Peyer's patch (tissue), 4 donors: ENCODE data around the gene CHTOP. TPM values are rescaled to one million over a fixed set of nuclear protein-coding genes. Genes with fewer than 3 reads are reported as not detected.
"Not testable (repeated sequence)": the region's sequence is repeated elsewhere in the genome, so short reads cannot be mapped to it uniquely, and the experiment has no call there.

ENCODE experiments used
- DNase-seq, 3 donors: peaks; one replicate each; pipeline ENCODE4 v3.0.0-alpha.2; 2017 to 2019
- H3K27ac ChIP-seq, 4 donors: fragments of 200-600 bp; sonication (generic); one replicate each; pipeline ENCODE4 v1.5.1; 2016 to 2019
- H3K27me3 ChIP-seq, 2 donors: fragments of 200-600 bp; sonication (generic); one replicate each; pipeline ENCODE4 v1.5.1; 2019
- H3K36me3 ChIP-seq, 3 donors: fragments of 200-600 bp; sonication (generic); one replicate each; pipeline ENCODE4 v1.5.1; 2016 to 2019
- H3K4me1 ChIP-seq, 4 donors: fragments of 200-600 bp; sonication (generic); one replicate each; pipeline ENCODE4 v1.5.1; 2016 to 2019
- H3K4me3 ChIP-seq, 4 donors: fragments of 200-600 bp; sonication (generic); 1 replicate in 3 of 4; 2 replicates in 1 of 4; pipeline ENCODE4 v1.5.1; 2016 to 2019; ENCODE audit warnings: mild to moderate bottlenecking in 1 of 4
- H3K9me3 ChIP-seq, 4 donors: fragments of 200-600 bp; sonication (generic); one replicate each; pipeline ENCODE4 v1.5.1; 2016 to 2019; ENCODE audit warnings: mild to moderate bottlenecking in 1 of 4
- CTCF ChIP-seq, 6 experiments: fragments of 450-650 bp in 4 of 6; fragments of 200-600 bp in 2 of 6; sonication (generic) in 1 of 6; IDR thresholded peaks; one replicate each; pipeline ENCODE4 v1.5.1; 2017 to 2019; ENCODE audit warnings: antibody characterized with exemption in 6 of 6, mild to moderate bottlenecking in 3 of 6, moderate library complexity in 1 of 6
- POLR2A ChIP-seq, 2 donors: fragments of 450-650 bp; IDR thresholded peaks; one replicate each; pipeline ENCODE4 v1.5.1; 2017; ENCODE audit warnings: antibody characterized with exemption in 2 of 2, mild to moderate bottlenecking in 2 of 2, moderate library complexity in 2 of 2
- total RNA-seq, 4 donors: library from RNA; depleted of rRNA; stranded (reverse); fragments of >200 nt; gene quantifications; one replicate each; pipeline ENCODE4 v1.1.0, GENCODE V29; 2016

The CHTOP gene
- 10 to 100 TPM; 53.8 to 80.8 (median 68.7) TPM for total RNA-seq

GRCh38 chr1:153633754-153634665 lies at the start of gene CHTOP:
TSS of gene CHTOP (plus strand) at chr1:153634066. CDS start at chr1:153636589, 2,523 bp downstream.
- Histone ChIP-seq H3K36me3 (peaks cover 0 to 33% (median 0%) of the 10 kb centered on the region in 3 donors), H3K27ac (peak within 1 kb of the TSS; percentile 96 to 99 (median 98)), H3K4me1 (peaks cover 0 to 46% (median 9%) of the 10 kb centered on the region in 4 donors), H3K4me3 (peak within 1 kb of the TSS; percentile 63 to 80 (median 72)), H3K9me3 (no peaks in the 10 kb centered on the region), H3K27me3 (no peaks in the 10 kb centered on the region)
- TF ChIP-seq POLR2A (IDR thresholded peaks at IDR 0.05) (peak; percentile 67 to 85), CTCF (IDR thresholded peaks at IDR 0.05) (peak in 3 of 6 experiments; percentile 9 to 38 (median 27))
- peak; percentile 99 for DNase-seq

GRCh38 chr1:153585006-153585405 lies 48.9 kb upstream of the CHTOP start:
- Histone ChIP-seq H3K4me3 (no peak overlapping the region), H3K36me3 (no peaks in the 10 kb centered on the region), H3K27me3 (no peaks in the 10 kb centered on the region), H3K9me3 (no peaks in the 10 kb centered on the region), H3K27ac (no peak overlapping the region), H3K4me1 (no peaks in the 10 kb centered on the region)
- DNase-seq = no peak
- no peak for TF ChIP-seq CTCF (IDR thresholded peaks at IDR 0.05)
- TF ChIP-seq POLR2A (IDR thresholded peaks at IDR 0.05) = no peak

GRCh38 chr1:153586347-153586746 lies 47.5 kb upstream of the CHTOP start:
- H3K27me3 ChIP-seq = no peaks in the 10 kb centered on the region
- no peak overlapping the region for H3K27ac ChIP-seq
- peak in 1 of 3 donors; percentile 10 for DNase-seq
- no peaks in the 10 kb centered on the region for H3K9me3 ChIP-seq
- TF ChIP-seq CTCF (IDR thresholded peaks at IDR 0.05) = no peak
- TF ChIP-seq POLR2A (IDR thresholded peaks at IDR 0.05) = no peak
- H3K4me3 ChIP-seq = no peak overlapping the region
- no peaks in the 10 kb centered on the region for H3K36me3 ChIP-seq
- no peaks in the 10 kb centered on the region for H3K4me1 ChIP-seq

GRCh38 chr1:153587314-153587713 lies 46.6 kb upstream of the CHTOP start:
- no peaks in the 10 kb centered on the region for H3K27me3 ChIP-seq
- no peak overlapping the region for H3K27ac ChIP-seq
- no peaks in the 10 kb centered on the region for H3K36me3 ChIP-seq
- TF ChIP-seq CTCF (IDR thresholded peaks at IDR 0.05) = no peak
- no peak for TF ChIP-seq POLR2A (IDR thresholded peaks at IDR 0.05)
- peak in 1 of 3 donors; percentile 24 for DNase-seq
- no peaks in the 10 kb centered on the region for H3K4me1 ChIP-seq
- H3K9me3 ChIP-seq = no peaks in the 10 kb centered on the region
- no peak overlapping the region for H3K4me3 ChIP-seq

GRCh38 chr1:153588033-153588432 lies 45.8 kb upstream of the CHTOP start:
- not testable (repeated sequence) for DNase-seq, H3K36me3 ChIP-seq

GRCh38 chr1:153588482-153588881 lies 45.4 kb upstream of the CHTOP start:
- Histone ChIP-seq H3K36me3 (no peaks in the 10 kb centered on the region), H3K27me3 (no peaks in the 10 kb centered on the region), H3K4me3 (no peak overlapping the region), H3K4me1 (no peaks in the 10 kb centered on the region), H3K9me3 (no peaks in the 10 kb centered on the region), H3K27ac (no peak overlapping the region)
- TF ChIP-seq CTCF (IDR thresholded peaks at IDR 0.05) (no peak), POLR2A (IDR thresholded peaks at IDR 0.05) (no peak)
- no peak for DNase-seq

More at GRCh38 chr1:153588033-153588432, 45.8 kb upstream of the CHTOP start:
- not testable (repeated sequence) for H3K9me3 ChIP-seq, H3K27ac ChIP-seq, H3K27me3 ChIP-seq, H3K4me3 ChIP-seq, H3K4me1 ChIP-seq
